Adipose tissue (tissue), 3 donors: ENCODE results near the gene C2CD4C. TPM values are rescaled to one million over a fixed set of nuclear protein-coding genes. Genes with fewer than 3 reads are reported as not detected.
"Not testable (repeated sequence)": the region's sequence is repeated elsewhere in the genome, so short reads cannot be mapped to it uniquely, and the experiment has no call there.

Source experiments
- H3K27ac ChIP-seq: one replicate; pipeline ENCODE4 v1.5.1; 2013; ENCODE audit warnings: low read depth, low read length
- WGBS, 3 donors: extraction: QIAGEN DNeasy Blood & Tissue Kit; methylation state at CpG; one replicate each; pipeline ENCODE4 v1.1.7; 2013; 5-methylcytosine and 5-hydroxymethylcytosine counted together
- polyA plus RNA-seq, 3 donors: library from polyadenylated mRNA; stranded (reverse); fragments of 200-250 nt; gene quantifications; one replicate each; pipeline ENCODE4 v1.2.3, GENCODE V29; 2013
- donor health status: healthy with polysubstance abuse.
- donor health status: Bipolar disorder and iron deficiency.
- donor health status: healthy.

C2CD4C gene
- polyA plus RNA-seq, 3 donors, result 0.51 to 4.9 (median 4.5) TPM

- no peak overlapping the region for H3K27ac ChIP-seq
- 79 to 83% (median 83%) methylated on average over 29 to 30 of the region's 30 CpGs for WGBS, 3 donors
Measured at GRCh38 chr19:390386-391206, 18.4 kb downstream of the C2CD4C start.

GRCh38 chr19:389935-390289, 19.0 kb downstream of the C2CD4C start:
- H3K27ac ChIP-seq, result no peak overlapping the region
- WGBS, 3 donors, result 69 to 81% (median 75%) methylated on average over 12 of the region's 12 CpGs

- WGBS, 3 donors, result 37 to 68% (median 67%) methylated on average over 21 of the region's 21 CpGs
- H3K27ac ChIP-seq, result no peak overlapping the region
Measured at GRCh38 chr19:389255-389934, 19.6 kb downstream of the C2CD4C start.

GRCh38 chr19:388691-389090, 20.3 kb downstream of the C2CD4C start:
- WGBS, 3 donors, result 77 to 82% (median 78%) methylated on average over 17 of the region's 17 CpGs
- H3K27ac ChIP-seq, result no peak overlapping the region

- WGBS, 3 donors, result 59 to 91% (median 88%) methylated on average over 12 to 20 of the region's 21 CpGs
- H3K27ac ChIP-seq, result no peak overlapping the region
Measured at GRCh38 chr19:387777-388176, 21.2 kb downstream of the C2CD4C start.

- 19 to 28% (median 25%) methylated on average over 7 to 15 of the region's 22 CpGs for WGBS, 3 donors
- not testable (repeated sequence) for H3K27ac ChIP-seq
Measured at GRCh38 chr19:386632-387301, 22.2 kb downstream of the C2CD4C start.

GRCh38 chr19:386189-386588, 22.8 kb downstream of the C2CD4C start:
- H3K27ac ChIP-seq, result not testable (repeated sequence)
- 47 to 60% (median 51%) methylated on average over 8 of the region's 8 CpGs for WGBS, 3 donors

GRCh38 chr19:384799-385169, 24.2 kb downstream of the C2CD4C start:
- 59 to 72% (median 70%) methylated on average over 9 of the region's 9 CpGs for WGBS, 3 donors
- no peak overlapping the region for H3K27ac ChIP-seq

- no peak overlapping the region for H3K27ac ChIP-seq
- WGBS, 3 donors, result 25 to 29% (median 28%) methylated on average over 44 of the region's 44 CpGs
Measured at GRCh38 chr19:383922-384798, 24.8 kb downstream of the C2CD4C start.

- H3K27ac ChIP-seq, result no peak overlapping the region
- 75 to 83% (median 77%) methylated on average over 19 of the region's 19 CpGs for WGBS, 3 donors
Measured at GRCh38 chr19:383040-383439, 25.9 kb downstream of the C2CD4C start.

- WGBS, 3 donors, result 59 to 65% (median 61%) methylated on average over 7 of the region's 9 CpGs
- H3K27ac ChIP-seq, result not testable (repeated sequence)
Measured at GRCh38 chr19:382578-382977, 26.4 kb downstream of the C2CD4C start.

- WGBS, 3 donors, result 65 to 83% (median 71%) methylated on average over 11 of the region's 11 CpGs
- not testable (repeated sequence) for H3K27ac ChIP-seq
Measured at GRCh38 chr19:381901-382300, 27.0 kb downstream of the C2CD4C start.

- 61 to 81% (median 77%) methylated on average over 11 to 12 of the region's 17 CpGs for WGBS, 3 donors
- not testable (repeated sequence) for H3K27ac ChIP-seq
Measured at GRCh38 chr19:380618-381219, 28.2 kb downstream of the C2CD4C start.

GRCh38 chr19:379796-380195, 29.2 kb downstream of the C2CD4C start:
- WGBS, 3 donors, result 85 to 92% (median 91%) methylated on average over 16 of the region's 16 CpGs
- H3K27ac ChIP-seq, result no peak overlapping the region

- WGBS, 3 donors, result 83 to 88% (median 87%) methylated on average over 14 of the region's 14 CpGs
- no peak overlapping the region for H3K27ac ChIP-seq
Measured at GRCh38 chr19:378706-379105, 30.2 kb downstream of the C2CD4C start.

GRCh38 chr19:377801-378581, 31.0 kb downstream of the C2CD4C start:
- H3K27ac ChIP-seq, result no peak overlapping the region
- WGBS, 3 donors, result 54 to 73% (median 58%) methylated on average over 38 of the region's 38 CpGs

GRCh38 chr19:376111-376470, 32.9 kb downstream of the C2CD4C start:
- H3K27ac ChIP-seq, result no peak overlapping the region
- 84 to 93% (median 92%) methylated on average over 8 of the region's 8 CpGs for WGBS, 3 donors
